Stimulated activated CD4-positive, alpha-beta T cell treated with anti-CD3 and anti-CD28 coated beads, Interleukin-15, amount 100 ng/mL, for 24 hours (primary cell): ENCODE data around the gene FOXO6.
A peak's percentile ranks its signal among the peaks of the same experiment; 100 is the strongest.
"Not testable (repeated sequence)": the region's sequence is repeated elsewhere in the genome, so short reads cannot be mapped to it uniquely, and the experiment has no call there.

Source experiments
- DNase-seq: peaks from one replicate; pipeline ENCODE4 v3.0.0-alpha.2; 2020

The FOXO6 gene

DNA sequence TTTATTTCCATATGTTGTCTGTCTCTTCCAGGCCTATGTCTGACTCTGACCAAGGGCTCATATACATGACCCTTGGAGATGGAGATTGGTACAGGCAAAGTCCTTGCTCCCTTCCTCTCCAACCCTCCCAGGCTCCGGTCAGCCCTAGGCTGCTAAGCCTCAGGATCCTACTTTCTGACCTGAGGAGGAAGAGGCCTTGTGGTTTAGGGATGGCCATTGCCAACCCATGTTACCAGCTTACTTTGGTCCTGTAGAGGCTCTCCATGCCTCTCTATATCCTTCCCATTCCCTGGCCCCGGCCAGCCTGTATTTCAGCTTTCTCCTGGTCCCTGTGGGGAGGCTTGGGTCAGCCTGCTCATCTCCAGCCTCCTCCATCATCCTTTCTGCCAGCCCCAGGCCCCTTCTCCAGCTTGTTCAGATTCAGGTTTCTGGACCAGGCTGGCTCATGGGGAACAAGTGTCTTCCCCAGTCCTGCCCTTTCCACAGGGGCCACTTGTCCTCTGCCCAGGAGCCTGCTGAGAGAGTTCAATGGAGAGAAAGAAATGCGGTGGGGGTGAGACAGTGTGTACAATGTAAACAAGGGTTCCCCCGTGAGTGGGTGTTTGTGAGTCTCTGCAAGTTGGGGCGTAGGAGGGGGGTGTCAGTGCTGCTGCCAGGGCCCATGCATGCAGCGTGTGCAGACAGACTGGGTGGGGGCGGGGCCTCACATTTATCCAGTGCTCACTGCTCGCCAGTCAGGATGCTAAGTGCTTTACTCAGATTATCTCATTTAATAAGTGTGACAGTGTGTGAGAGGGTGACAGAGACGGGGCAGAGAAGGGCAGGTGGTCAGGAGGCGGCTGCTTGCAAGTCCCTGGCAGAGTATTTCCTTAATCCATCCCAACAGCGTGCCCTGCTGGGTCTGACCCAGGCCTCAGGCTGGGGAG, 31.3 kb upstream of the FOXO6 start:
- DNase-seq, result no peak

DNA sequence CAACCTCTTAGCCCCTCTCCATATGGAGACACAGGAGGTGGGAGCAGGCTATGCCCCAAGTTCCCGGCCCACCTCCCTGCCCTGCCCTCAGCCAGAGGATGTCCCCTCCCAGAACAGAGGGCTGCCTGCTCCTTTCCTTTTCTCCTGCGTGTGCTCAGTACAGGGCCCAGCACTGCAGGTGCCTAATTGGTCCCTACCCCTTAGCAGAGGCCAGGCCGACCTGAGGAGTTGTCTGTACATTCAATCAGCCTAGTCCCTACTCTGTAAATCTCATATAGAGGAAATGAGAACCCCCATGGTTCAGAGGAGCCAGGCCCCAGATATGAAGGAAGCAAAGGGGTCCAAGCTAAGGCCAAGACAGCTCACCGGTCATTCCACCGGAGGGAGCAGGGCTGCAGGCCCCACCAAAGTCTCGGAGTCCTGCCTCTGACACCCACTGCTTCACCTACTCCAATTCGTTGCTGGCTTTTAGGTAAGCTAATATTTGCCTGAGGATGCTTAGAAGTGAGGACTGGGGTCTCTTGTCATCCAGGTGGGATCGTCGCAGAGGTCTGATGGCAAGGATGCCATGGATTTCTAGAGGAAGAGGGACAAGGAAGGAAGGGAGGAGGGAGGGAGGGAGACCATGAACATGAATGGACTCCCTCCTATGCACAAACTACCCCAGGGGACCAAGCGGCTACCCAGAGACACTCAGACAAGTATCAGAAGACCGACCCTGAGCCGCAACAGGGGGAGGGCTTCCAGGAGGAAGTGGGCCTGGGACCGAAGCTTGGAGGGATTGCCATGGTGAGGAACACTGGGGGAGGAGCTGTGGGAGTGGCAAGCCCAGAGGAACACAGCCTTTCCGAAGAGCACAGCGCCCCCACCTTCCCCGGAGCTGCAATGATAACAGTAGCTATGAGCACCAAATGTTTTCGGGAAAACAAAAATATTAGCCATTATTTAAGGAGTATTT, 30.4 kb upstream of the FOXO6 start:
- no peak for DNase-seq

DNA sequence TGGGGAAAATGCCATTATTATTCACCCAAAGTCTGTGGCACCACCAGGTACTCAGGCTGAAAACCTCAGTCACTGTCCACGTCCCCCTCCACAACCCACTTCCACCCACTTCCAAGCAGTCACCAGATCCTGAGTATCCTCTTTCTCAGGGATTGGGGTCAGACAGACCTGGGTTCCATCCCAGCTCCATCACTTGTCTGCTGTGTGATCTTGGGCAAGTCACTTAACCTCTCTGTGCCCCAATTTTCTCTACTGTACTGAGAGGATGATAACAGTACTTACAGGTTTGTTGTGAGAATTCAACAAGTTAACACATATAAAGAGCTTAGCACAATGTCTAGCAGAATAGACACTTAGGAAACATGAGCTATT, 29.7 kb upstream of the FOXO6 start:
- no peak for DNase-seq

DNA sequence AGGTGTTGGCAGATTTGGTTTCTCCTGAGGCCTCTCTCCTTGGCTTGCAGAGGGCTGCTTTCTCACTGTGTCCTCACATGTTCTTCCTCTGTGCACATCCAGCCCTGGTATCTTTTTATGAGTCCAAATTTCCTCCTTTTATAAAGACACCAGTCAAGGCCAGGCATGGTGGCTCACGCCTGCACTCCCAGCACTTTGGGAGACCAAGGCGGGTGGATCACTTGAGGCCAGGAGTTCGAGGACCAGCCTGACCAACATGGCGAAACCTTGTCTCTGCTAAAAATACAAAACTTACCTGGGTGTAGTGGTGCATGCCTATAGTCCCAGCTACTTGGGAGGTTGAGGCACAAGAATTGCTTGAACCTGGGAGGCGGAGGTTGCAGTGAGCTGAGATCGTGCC, 29.1 kb upstream of the FOXO6 start:
- DNase-seq, result not testable (repeated sequence)

DNA sequence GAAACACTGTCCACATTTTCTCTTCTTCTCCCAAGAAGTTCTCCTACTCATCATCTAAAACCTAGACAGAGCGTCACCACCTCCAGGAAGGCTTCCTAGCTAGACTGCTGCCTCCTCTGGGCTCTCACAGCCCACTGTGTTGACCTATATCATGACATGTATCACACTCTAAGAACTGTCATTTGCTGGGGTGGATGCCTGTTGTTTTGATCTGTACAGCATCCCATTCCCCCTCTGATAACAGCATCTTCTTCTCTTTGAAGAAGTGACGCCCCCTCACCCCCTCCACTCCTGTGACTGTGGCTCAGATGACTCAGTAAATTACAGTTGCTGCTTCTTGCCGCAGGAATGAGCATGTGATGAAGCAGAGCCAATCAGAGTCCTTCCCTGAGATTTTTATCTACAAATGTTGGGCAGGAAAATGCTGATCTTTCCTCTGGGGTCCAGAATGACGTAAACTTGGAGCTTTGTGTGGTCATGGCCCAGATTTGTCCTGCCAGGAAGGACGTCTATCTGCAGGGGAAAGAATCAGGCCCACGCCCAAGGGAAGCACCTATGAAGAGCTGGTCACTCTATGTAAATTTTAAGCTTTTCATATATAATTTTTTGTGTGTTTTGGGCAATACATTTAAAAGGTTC, 28.0 kb upstream of the FOXO6 start:
- DNase-seq, result peak; percentile 47

DNA sequence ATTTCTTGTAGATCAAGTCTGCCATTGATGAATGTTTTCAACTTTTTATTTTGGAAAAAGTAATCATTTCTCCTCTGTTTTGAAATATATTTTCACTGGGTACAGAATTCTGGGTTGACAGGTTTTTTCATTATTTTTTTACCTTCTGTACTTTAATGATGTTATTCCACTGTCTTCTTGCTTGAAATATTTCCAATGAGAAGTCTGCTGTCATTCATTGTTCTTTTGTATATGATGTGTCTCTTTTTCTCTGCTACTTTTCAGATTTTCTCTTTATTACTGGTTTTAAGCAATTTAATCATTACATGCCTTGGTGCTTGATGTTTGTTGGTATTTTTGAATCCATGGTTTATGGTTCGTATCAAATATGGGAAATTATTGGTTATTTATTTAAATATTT, 22.4 kb upstream of the FOXO6 start:
- no peak for DNase-seq

DNA sequence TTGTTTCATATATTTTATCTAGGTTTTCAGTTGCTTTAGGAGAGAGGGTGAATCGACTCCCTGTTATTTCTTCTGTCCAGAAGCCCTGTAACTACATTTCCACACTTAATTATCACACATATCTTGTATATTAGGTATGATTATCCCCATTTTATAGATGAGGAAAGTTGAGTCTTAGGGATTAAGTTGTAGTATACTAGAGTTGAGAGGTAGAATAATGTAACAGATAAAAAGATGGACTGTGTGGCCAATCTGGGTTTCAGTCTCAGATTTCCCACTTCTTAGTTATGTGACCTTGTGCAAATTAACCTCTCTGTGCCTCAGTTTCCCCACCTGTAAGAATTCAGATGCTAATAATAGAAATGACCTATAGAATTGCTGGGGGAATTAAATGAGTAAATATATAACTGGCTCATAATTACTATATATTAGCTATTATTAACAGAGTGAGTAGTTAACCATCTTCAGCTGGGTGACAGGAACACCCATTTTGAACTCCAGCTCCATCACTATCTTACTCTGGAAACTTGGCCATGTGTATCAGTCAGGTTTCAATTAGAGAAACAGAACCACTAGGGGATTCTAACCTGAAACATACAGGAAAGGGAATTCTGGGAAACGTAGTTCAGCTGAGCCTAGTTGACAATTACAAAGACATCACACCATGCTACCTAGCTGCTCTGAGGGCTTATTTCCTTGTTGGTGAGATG, 20.4 kb upstream of the FOXO6 start:
- DNase-seq, result no peak

DNA sequence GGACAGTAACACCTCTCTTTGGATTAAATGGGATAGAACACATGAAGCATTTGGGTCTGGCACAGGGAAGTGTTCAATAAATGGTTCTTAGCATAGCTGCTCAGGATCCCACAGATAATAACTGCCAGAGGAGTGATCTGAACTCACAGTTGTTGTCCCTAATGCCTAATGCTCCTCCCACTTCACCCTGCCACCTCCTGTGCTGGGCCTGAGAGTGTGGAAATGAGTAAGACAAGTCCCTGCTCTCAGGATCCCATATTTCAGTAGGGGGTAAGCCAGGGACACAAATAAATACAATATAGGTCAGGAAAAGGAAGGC, 19.9 kb upstream of the FOXO6 start:
- no peak for DNase-seq

DNA sequence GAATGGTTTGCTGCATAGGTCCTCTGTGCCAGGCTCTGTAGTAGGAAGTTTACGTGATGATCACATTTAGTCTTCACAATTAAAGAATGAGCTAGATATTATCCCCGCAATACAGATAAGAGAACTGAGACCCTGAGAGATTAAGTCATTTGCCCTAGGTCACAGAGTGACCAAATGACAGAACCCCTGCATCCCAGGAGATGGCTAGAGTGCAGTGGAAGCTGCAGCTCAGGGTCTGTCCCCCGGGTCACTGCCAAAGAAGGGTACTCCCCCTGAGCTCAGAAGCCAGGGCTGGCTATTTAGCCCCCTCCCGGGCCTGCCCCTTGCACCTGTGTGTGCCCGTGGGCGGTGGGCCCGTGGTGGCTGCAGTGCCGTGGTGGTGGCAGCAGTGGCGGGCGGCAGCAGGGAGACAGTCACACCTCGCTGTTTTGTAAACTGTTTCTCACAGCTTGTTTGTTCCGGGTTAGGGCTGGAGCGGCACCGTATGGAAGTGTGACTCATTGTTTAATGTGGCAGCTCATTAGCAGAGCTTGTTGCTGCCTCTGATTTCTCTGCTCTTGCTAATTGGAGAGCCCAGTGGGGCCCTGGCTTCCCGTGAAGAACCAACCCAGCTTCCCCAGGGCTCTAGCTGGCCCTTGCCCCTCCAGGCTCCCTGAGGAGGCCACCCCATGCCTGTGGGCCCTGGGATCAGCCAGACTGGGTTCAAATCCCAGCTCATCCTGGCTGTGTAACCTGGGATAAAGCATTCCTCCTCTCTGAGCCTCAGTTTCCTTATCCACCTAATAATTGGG, 19.3 kb upstream of the FOXO6 start:
- DNase-seq, result no peak

DNA sequence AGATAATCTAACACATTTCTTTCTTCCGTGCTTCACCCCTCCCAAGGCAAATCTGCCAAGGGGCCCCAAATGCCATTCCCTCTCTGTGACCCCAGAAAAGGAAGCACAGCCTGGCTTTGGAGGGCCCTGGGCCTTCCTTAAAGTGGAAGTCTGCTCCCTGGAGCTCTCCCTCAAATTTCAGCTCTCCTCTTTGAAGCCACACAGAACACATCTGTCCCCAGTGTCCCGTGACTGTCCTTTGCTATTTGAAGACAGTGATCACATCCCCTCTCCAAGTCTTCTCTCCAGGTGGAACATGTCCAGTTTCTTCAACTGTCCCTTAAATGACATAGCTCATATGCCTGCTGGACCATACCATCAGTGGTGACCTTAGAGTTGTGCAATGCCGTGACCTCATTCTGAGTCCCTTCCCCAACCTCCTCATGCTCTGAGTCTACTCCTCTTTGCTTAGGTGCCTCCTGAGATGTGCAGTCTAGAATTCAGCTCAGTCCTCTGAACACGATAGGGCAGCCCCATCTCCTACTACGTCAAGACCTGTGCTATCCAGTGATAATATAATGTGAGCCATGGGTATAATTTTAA, 18.4 kb upstream of the FOXO6 start:
- no peak for DNase-seq

DNA sequence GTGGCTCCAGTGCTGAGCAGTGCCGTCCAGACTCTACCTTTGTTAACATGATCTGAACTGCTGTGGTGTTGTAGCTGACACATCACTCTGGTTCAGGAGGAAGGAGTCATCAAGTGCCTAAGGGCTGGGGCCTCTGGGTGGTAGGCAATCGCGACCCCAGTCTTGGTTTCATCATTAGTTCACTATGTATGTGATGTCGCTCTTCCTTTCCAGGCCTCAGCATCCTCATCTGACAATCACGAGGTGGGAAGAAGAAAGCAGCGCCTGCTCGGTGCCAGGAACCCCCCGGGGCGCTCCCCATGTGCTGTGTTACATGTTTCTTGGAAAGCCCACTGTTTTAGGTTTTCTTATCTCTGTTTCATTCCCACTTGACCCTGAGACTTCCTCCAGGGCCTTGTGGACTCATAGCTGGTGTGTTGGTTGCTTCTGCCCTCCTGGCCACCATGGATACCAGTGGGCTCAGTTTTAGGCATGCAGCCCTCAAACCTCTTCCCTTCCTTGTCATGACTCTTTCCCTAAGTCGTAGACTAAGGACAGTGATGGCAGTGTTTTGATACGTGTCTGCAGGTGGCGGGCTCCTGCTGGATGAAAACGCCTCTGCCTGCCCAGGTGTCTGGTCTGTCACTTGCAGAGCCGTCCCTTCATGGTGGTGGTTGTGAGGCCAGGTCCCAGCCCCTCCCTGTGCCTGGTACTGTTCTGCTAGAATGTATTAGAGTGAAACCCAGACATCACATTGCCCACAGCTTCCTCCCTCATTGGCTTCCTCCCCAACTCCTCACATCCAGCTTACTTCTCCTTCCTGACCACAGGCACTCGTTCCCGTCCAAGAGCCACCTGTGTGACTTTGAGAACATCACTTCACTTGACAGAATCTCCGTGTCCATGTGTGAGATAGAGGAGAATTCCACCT, 17.2 kb upstream of the FOXO6 start:
- no peak for DNase-seq

DNA sequence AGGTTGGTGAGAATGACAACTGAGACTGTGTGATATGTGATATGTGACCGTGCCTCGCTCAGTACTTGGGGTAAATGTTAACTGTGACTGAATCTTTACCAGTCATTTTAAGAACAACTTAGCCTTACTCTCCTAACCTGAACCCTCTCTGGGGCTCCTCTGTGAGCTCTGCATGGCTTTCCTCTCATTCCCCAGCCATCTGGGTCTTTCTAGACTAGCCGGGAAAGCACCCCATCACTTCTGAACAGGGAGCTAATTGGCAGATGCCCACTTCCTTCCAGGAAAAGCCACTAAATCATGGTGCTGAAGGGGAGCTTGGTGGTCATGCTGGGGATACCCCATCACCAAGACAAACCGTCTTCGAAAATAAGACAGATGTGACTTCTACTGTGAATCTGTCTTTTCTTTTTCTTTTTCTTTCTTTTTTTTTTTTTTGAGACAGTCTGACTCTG, 16.5 kb upstream of the FOXO6 start:
- DNase-seq, result no peak

DNA sequence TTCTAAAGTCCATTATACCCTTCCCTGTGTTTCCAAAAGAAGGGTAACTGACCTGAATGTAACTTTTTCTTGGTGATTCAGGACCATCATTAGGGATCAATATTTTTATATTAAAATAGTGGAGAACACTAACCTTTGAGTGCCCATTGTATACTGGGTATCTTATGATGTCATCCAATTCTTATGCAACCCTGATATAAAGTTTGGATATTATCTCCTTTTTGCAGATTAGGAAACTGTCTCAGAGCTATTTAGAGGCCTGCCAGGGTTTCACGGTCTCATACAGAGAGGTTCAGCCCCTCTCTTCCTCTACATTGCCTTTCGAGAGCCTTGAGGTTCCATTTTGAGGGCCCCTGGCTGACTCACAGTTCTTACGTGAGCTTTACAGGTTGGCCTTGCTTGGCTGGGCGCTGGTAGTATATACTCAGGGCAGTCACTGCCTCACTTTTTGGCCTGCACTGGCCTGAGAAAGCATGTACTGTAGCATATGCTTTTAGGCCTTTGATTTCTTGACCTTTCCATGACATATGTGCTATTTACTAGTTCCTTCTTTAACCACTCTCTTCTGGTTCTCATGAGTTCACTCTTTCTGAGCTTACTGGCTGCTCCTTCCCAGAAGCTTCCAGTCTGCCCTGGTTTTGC, 15.7 kb upstream of the FOXO6 start:
- no peak for DNase-seq

DNA sequence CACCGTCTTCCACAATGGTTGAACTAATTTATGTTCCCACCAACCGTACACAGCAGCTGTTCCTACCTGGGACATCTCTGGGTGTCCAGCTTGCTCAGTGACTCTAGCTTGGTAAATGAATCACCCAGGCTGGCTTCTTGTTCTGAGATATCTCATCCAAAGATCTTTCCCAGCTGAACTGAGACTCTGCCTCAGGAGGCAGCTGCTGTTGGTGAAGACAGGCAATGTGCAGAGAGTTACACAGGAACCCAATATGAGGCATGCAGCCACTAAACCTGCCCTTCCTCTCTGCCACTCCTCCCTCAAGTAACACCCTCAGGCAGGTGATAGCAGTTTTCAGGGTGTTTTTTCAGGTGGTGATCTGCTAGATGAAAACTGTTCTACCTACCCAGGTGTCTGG, 14.0 kb upstream of the FOXO6 start:
- DNase-seq, result no peak

DNA sequence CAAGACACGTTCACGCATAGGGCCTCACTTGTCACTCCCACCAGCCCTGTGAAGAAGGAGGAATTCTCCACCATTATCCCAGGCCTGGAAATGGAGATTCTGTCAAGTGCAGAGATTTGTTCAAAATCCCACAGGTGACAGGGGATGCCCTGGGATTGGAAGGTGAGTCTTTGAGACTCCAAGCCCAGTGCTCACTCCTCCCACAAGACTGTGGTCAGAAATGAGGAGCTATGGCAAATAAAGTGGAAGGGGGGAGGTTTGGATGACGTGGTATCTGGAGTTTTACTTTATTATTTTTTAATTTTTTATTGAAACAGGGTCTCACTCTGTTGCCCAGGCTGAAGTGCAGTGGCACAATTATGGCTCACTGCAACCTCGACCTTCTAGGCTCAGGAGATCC, 12.8 kb upstream of the FOXO6 start:
- no peak for DNase-seq

DNA sequence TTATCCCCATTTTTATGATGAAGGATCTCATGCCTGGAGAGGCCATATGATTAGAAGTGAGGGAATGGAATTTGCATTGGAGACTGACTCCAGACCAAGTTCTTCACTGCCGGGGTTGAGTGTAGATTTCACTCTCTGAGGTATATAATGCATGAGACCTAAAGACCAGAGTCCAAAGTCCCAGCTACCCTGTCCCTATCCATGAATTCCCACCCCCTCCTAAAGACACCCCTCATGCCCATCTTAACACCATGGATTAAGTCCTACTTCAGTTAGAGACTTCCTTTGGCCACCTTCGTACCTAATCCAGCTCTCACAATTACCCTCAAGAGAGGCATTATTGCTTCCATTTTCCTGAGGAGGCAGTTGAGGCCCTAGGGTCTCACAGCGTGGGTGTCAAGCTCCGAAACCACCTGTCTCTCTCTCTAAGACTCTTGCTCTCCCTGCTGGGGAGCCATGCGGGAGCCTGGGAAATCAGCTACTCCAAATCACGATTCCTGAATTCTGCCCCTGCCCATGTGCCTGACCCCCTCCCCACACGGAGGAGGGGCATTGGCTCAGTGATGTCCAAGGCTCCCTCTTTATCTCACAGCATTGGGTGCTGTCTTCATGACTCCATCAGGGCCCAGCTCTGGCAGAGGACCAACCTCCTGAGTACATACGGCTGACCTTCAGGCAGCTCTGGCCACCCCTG, 11.7 kb upstream of the FOXO6 start:
- DNase-seq, result no peak

DNA sequence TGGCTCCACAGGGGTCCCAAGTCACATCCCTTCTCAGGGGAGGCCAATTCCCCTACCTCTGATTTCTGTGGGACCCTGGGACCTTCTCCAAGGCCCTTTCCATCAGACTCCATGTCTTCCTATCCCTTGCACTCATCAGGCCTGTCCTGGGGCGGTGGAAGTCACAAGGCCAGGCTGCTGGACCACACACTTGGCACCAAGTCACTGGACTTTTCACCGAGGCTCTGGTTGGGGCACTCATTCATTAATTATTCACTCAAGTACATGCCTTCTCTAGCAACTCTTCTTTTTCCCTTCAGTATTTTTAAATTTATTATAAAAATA, 11.2 kb upstream of the FOXO6 start:
- DNase-seq, result no peak

DNA sequence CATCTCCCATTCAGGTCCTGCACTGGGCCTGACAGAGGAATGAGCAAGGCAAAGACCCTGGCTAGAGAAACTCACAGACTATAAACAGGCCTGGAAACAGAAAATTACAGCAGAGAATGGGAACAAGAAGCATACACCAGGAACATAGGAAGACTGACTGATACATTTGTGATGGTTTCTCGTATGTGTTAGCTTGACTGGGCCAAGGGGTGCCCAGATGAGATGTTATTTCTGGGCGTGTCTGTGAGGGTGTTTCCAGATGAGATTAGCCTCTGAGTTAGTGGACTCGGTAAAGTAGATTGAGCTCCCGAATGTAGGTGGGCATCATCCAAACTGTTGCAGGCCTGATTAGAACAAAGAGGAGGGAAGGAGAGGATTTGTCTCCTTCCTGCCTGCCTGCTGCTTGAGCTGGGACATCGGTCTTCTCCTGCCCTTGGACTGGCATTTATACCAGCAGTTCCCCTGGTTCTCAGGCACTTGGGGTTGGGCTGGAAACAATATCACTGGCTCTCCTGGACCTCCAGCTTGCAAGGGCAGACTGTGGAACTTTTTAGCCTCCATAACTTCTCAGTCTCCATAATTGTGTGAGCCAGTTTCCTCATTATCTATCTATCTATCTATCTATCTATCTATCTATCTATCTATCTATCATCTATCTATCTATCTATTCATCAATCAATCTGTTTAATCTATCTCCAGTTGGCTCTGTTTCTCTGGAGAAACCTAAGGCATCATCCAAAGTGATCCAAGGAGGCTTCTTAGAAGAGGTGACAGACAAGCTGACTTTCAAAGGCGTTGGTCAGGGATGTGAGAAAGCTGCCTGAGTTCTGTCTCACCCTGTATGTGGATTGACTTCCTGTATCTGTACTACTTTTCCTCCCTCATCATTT, 9.7 kb upstream of the FOXO6 start:
- DNase-seq, result no peak
